WTC11 (cell line): ENCODE data around the gene MAPK14. TPM values are rescaled to one million over a fixed set of nuclear protein-coding genes. Genes with fewer than 3 reads are reported as not detected.
"Not testable (repeated sequence)": the region's sequence is repeated elsewhere in the genome, so short reads cannot be mapped to it uniquely, and the experiment has no call there.

Source experiments
- ATAC-seq: fragments of 200-7000 bp; cut with Tn5 transposase; 2 replicates; pipeline ENCODE4 v1.10.0; 2021; ENCODE audit warnings: mild to moderate bottlenecking, moderate library complexity
- CTCF ChIA-PET: fragments of 300-600 bp; sonication (Branson Sonifier 250); formaldehyde crosslinking; loops from one replicate; lab custom pipeline; 2021; ENCODE audit warnings: antibody characterized with exemption; lab: Charles Lee
- POLR2A ChIA-PET: fragments of 350-600 bp; sonication (Branson Sonifier 250); formaldehyde crosslinking; loops from one replicate; lab custom pipeline; 2021; ENCODE audit warnings: antibody characterized with exemption; lab: Charles Lee
- DNase-seq: peaks from one replicate; pipeline ENCODE4 v3.0.0; 2021; ENCODE audit warnings: low spot score
- H3K27ac Mint-ChIP-seq: 2 replicates; pipeline ENCODE4 v1.8.0; 2021; ENCODE audit warnings: mixed read lengths
- H3K27me3 Mint-ChIP-seq: 2 replicates; pipeline ENCODE4 v1.8.0; 2021; ENCODE audit warnings: low read depth, mild to moderate bottlenecking, moderate library complexity, mixed read lengths
- H3K36me3 Mint-ChIP-seq: 2 replicates; pipeline ENCODE4 v1.8.0; 2021; ENCODE audit warnings: mixed read lengths
- H3K4me1 Mint-ChIP-seq: 2 replicates; pipeline ENCODE4 v1.8.0; 2022; ENCODE audit warnings: mixed read lengths
- H3K4me3 Mint-ChIP-seq: 2 replicates; pipeline ENCODE4 v1.8.0; 2021; ENCODE audit warnings: mild to moderate bottlenecking, moderate library complexity, mixed read lengths
- H3K9me3 Mint-ChIP-seq: 2 replicates; pipeline ENCODE4 v1.8.0; 2021; ENCODE audit warnings: mixed read lengths
- CBFB ChIP-seq: sonication (generic); formaldehyde crosslinking; IDR thresholded peaks from 2 replicates; pipeline ENCODE4 v1.8.1; 2022; ENCODE audit warnings: mild to moderate bottlenecking, low read depth, missing genetic modification reagents
- CREM ChIP-seq: sonication (generic); formaldehyde crosslinking; IDR thresholded peaks from 2 replicates; pipeline ENCODE4 v1.8.1; 2022; ENCODE audit warnings: mild to moderate bottlenecking, missing genetic modification reagents, moderate library complexity
- ESRRA ChIP-seq: sonication (generic); formaldehyde crosslinking; IDR thresholded peaks from 2 replicates; pipeline ENCODE4 v1.8.1; 2022; ENCODE audit warnings: mild to moderate bottlenecking, missing genetic modification reagents, borderline replicate concordance
- FOXK1 ChIP-seq: sonication (generic); formaldehyde crosslinking; IDR thresholded peaks from 2 replicates; pipeline ENCODE4 v1.8.0; 2022; ENCODE audit warnings: mild to moderate bottlenecking, moderate library complexity, missing genetic modification reagents
- GABPB1 ChIP-seq: sonication (generic); formaldehyde crosslinking; IDR thresholded peaks from 2 replicates; pipeline ENCODE4 v1.8.1; 2023; ENCODE audit warnings: mild to moderate bottlenecking, missing genetic modification reagents
- GTF2I ChIP-seq: fragments of 250-450 bp; sonication (Bioruptor Pico); conservative IDR thresholded peaks from 2 replicates; pipeline ENCODE4 v1.4.0; 2021; ENCODE audit warnings: mild to moderate bottlenecking
- RELA ChIP-seq: sonication (generic); formaldehyde crosslinking; IDR thresholded peaks from 2 replicates; pipeline ENCODE4 v1.8.1; 2022; ENCODE audit warnings: missing genetic modification reagents, mild to moderate bottlenecking, borderline replicate concordance
- SP1 ChIP-seq: sonication (generic); formaldehyde crosslinking; conservative IDR thresholded peaks from 2 replicates; pipeline ENCODE4 v1.8.1; 2022; ENCODE audit warnings: missing genetic modification reagents
- ZNF219 ChIP-seq: sonication (generic); formaldehyde crosslinking; IDR thresholded peaks from 2 replicates; pipeline ENCODE4 v1.8.0; 2023; ENCODE audit warnings: missing genetic modification reagents, mild to moderate bottlenecking, borderline replicate concordance
- ZNF317 ChIP-seq: sonication (generic); formaldehyde crosslinking; IDR thresholded peaks from 2 replicates; pipeline ENCODE4 v1.8.1; 2023; ENCODE audit warnings: low read depth, mild to moderate bottlenecking, moderate library complexity, missing genetic modification reagents, borderline replicate concordance
- ZNF671 ChIP-seq: fragments of 250-450 bp; sonication (Bioruptor Pico); IDR thresholded peaks from 2 replicates; pipeline ENCODE4 v1.8.0; 2021; ENCODE audit warnings: mild to moderate bottlenecking
- total RNA-seq: library from RNA; stranded (reverse); gene quantifications from 3 replicates; pipeline ENCODE4 v1.2.3, GENCODE V29; 2021
- TF ChIP-seq, protein P1 (sequence below): sonication (generic); formaldehyde crosslinking; IDR thresholded peaks from 2 replicates; pipeline ENCODE4 v1.8.1; 2023; ENCODE audit warnings: mild to moderate bottlenecking, moderate library complexity, missing genetic modification reagents
- TF ChIP-seq, protein P2 (sequence below): sonication (generic); formaldehyde crosslinking; IDR thresholded peaks from 2 replicates; pipeline ENCODE4 v1.8.0; 2022; ENCODE audit warnings: mild to moderate bottlenecking, missing genetic modification reagents
- TF ChIP-seq, protein P3 (sequence below): fragments of 250-450 bp; sonication (Bioruptor Pico); IDR thresholded peaks from 2 replicates; pipeline ENCODE4 v1.9.0; 2021; ENCODE audit warnings: mild to moderate bottlenecking, borderline replicate concordance
- TF ChIP-seq, protein P4 (sequence below): fragments of 250-450 bp; sonication (Bioruptor Pico); IDR thresholded peaks from 2 replicates; pipeline ENCODE4 v1.8.0; 2021; ENCODE audit warnings: mild to moderate bottlenecking
- TF ChIP-seq, protein P5 (sequence below): fragments of 250-450 bp; sonication (Bioruptor Pico); IDR thresholded peaks from 2 replicates; pipeline ENCODE4 v2.1.2; 2022; ENCODE audit warnings: mild to moderate bottlenecking, moderate library complexity
- TF ChIP-seq, protein P6 (sequence below): sonication (generic); formaldehyde crosslinking; IDR thresholded peaks from 2 replicates; pipeline ENCODE4 v1.8.1; 2022; ENCODE audit warnings: low read depth, missing genetic modification reagents, borderline replicate concordance
- TF ChIP-seq, protein P7 (sequence below): sonication (generic); formaldehyde crosslinking; IDR thresholded peaks from 2 replicates; pipeline ENCODE4 v1.8.0; 2022; ENCODE audit warnings: mild to moderate bottlenecking, missing genetic modification reagents
- TF ChIP-seq, protein P8 (sequence below): sonication (generic); formaldehyde crosslinking; IDR thresholded peaks from 2 replicates; pipeline ENCODE4 v1.8.1; 2022; ENCODE audit warnings: mild to moderate bottlenecking, moderate library complexity, missing genetic modification reagents

Gene MAPK14
- total RNA-seq, 1 experiment from 2014 or later = 34.0 TPM

DNA sequence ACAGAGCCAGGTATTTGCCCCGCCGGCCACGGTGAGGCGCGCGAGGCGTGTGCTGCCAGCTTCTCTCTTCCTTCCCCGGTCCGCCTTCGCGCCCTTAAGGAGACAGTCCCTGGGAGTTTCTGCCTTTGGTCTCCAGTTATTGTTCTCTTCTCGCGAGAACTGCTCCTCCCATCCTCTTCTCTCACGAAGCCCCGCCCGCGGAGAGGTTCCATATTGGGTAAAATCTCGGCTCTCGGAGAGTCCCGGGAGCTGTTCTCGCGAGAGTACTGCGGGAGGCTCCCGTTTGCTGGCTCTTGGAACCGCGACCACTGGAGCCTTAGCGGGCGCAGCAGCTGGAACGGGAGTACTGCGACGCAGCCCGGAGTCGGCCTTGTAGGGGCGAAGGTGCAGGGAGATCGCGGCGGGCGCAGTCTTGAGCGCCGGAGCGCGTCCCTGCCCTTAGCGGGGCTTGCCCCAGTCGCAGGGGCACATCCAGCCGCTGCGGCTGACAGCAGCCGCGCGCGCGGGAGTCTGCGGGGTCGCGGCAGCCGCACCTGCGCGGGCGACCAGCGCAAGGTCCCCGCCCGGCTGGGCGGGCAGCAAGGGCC, at the start of gene MAPK14 (continued):
- TF ChIP-seq ESRRA (CRISPR knock-in tag) = peak; percentile 61; the same call in 1 of the 2 replicates
- no peak for TF ChIP-seq ZNF671 (CRISPR knock-in tag)
- TF ChIP-seq, protein P1, sequence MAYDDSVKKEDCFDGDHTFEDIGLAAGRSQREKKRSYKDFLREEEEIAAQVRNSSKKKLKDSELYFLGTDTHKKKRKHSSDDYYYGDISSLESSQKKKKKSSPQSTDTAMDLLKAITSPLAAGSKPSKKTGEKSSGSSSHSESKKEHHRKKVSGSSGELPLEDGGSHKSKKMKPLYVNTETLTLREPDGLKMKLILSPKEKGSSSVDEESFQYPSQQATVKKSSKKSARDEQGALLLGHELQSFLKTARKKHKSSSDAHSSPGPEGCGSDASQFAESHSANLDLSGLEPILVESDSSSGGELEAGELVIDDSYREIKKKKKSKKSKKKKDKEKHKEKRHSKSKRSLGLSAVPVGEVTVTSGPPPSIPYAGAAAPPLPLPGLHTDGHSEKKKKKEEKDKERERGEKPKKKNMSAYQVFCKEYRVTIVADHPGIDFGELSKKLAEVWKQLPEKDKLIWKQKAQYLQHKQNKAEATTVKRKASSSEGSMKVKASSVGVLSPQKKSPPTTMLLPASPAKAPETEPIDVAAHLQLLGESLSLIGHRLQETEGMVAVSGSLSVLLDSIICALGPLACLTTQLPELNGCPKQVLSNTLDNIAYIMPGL (CRISPR knock-in tag) = peak; percentile 83
- TF ChIP-seq, protein P2, sequence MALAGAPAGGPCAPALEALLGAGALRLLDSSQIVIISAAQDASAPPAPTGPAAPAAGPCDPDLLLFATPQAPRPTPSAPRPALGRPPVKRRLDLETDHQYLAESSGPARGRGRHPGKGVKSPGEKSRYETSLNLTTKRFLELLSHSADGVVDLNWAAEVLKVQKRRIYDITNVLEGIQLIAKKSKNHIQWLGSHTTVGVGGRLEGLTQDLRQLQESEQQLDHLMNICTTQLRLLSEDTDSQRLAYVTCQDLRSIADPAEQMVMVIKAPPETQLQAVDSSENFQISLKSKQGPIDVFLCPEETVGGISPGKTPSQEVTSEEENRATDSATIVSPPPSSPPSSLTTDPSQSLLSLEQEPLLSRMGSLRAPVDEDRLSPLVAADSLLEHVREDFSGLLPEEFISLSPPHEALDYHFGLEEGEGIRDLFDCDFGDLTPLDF (CRISPR knock-in tag) = no peak
- TF ChIP-seq SP1 (CRISPR knock-in tag) = peak; percentile 64
- peak; percentile 58 for TF ChIP-seq FOXK1 (CRISPR knock-in tag)
- TF ChIP-seq GTF2I (CRISPR knock-in tag) = no peak
- no peak for TF ChIP-seq CBFB
- TF ChIP-seq GABPB1 = peak; percentile 32

DNA sequence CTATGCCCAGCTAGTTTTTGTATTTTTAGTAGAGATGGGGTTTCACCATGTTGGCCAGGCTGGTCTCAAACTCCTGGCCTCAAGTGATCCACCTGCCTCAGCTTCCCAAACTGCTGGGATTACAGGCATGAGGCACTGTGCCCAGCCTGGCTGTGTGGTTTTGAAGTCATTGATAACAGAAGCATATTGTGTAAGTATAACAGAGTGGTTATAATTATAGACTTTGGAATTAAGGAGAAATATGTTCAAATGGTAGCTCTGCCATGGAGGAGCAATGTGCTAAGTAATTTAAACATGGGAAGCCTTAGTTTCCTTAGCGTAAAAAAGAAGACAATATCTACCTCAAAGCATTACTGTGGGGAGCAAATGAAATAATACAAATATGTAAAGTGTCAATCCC, 47.5 kb upstream of the MAPK14 start:
- POLR2A ChIA-PET, H3K36me3 Mint-ChIP-seq, H3K27me3 Mint-ChIP-seq, H3K4me1 Mint-ChIP-seq, DNase-seq, H3K27ac Mint-ChIP-seq, H3K9me3 Mint-ChIP-seq, H3K4me3 Mint-ChIP-seq, ATAC-seq: not testable (repeated sequence)
- CTCF ChIA-PET = interaction anchor here (0.6 to 2.2 kb wide), 3 partner anchors 48 to 361 kb away, joined by 3 to 6 read pairs (median 5); partner anchors contain the start of gene MAPK14

DNA sequence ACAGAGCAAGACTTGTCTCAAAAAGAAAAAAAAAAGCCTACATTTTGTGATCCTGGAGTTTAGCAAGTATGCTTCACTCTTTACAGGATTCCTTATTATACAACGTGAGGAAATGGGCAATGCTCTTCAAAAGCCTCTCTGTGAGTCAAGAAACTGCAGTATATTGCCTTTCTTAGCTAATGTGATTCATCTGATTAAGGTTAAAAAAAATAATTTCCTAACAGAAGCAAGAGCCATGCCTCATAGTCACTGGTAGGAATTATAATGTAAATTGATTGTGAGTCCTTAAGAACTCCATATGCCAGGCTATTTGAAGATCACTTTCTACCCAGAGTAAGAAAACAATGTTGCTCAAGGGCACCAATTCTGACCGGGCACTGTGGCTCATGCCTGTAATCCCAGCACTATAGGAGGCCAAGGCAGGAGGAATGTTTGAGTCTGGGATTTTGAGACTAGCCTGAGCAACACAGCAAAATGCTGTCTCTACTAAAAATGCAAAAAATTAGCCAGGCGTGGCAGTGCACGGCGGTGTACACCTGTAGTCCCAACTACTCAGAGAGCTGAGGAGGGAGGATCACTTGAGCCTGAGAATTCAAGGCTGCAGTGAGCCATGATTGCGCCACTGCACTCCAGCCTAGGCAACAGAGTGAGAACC, 46.5 kb upstream of the MAPK14 start:
- no peaks in the 10 kb centered on the region for H3K9me3 Mint-ChIP-seq
- POLR2A ChIA-PET = no interaction called here
- no peak for ATAC-seq
- DNase-seq = no peak
- H3K36me3 Mint-ChIP-seq = no peaks in the 10 kb centered on the region
- peaks cover 10% of the 10 kb centered on the region for H3K4me1 Mint-ChIP-seq
- H3K4me3 Mint-ChIP-seq = no peak overlapping the region
- H3K27ac Mint-ChIP-seq = no peak overlapping the region
- CTCF ChIA-PET = interaction anchor here (0.6 kb wide), 1 partner anchor 459 kb away, joined by 4 read pairs; no protein-coding TSS in a partner anchor
- H3K27me3 Mint-ChIP-seq = no peaks in the 10 kb centered on the region; the same call in 1 of the 2 replicates
- TF ChIP-seq, protein P3, sequence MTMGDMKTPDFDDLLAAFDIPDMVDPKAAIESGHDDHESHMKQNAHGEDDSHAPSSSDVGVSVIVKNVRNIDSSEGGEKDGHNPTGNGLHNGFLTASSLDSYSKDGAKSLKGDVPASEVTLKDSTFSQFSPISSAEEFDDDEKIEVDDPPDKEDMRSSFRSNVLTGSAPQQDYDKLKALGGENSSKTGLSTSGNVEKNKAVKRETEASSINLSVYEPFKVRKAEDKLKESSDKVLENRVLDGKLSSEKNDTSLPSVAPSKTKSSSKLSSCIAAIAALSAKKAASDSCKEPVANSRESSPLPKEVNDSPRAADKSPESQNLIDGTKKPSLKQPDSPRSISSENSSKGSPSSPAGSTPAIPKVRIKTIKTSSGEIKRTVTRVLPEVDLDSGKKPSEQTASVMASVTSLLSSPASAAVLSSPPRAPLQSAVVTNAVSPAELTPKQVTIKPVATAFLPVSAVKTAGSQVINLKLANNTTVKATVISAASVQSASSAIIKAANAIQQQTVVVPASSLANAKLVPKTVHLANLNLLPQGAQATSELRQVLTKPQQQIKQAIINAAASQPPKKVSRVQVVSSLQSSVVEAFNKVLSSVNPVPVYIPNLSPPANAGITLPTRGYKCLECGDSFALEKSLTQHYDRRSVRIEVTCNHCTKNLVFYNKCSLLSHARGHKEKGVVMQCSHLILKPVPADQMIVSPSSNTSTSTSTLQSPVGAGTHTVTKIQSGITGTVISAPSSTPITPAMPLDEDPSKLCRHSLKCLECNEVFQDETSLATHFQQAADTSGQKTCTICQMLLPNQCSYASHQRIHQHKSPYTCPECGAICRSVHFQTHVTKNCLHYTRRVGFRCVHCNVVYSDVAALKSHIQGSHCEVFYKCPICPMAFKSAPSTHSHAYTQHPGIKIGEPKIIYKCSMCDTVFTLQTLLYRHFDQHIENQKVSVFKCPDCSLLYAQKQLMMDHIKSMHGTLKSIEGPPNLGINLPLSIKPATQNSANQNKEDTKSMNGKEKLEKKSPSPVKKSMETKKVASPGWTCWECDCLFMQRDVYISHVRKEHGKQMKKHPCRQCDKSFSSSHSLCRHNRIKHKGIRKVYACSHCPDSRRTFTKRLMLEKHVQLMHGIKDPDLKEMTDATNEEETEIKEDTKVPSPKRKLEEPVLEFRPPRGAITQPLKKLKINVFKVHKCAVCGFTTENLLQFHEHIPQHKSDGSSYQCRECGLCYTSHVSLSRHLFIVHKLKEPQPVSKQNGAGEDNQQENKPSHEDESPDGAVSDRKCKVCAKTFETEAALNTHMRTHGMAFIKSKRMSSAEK (CRISPR knock-in tag) = no peak
- TF ChIP-seq, protein P4, sequence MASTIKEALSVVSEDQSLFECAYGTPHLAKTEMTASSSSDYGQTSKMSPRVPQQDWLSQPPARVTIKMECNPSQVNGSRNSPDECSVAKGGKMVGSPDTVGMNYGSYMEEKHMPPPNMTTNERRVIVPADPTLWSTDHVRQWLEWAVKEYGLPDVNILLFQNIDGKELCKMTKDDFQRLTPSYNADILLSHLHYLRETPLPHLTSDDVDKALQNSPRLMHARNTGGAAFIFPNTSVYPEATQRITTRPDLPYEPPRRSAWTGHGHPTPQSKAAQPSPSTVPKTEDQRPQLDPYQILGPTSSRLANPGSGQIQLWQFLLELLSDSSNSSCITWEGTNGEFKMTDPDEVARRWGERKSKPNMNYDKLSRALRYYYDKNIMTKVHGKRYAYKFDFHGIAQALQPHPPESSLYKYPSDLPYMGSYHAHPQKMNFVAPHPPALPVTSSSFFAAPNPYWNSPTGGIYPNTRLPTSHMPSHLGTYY (CRISPR knock-in tag) = no peak
- TF ChIP-seq, protein P5, sequence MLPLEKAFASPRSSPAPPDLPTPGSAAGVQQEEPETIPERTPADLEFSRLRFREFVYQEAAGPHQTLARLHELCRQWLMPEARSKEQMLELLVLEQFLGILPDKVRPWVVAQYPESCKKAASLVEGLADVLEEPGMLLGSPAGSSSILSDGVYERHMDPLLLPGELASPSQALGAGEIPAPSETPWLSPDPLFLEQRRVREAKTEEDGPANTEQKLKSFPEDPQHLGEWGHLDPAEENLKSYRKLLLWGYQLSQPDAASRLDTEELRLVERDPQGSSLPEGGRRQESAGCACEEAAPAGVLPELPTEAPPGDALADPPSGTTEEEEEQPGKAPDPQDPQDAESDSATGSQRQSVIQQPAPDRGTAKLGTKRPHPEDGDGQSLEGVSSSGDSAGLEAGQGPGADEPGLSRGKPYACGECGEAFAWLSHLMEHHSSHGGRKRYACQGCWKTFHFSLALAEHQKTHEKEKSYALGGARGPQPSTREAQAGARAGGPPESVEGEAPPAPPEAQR (CRISPR knock-in tag) = no peak
- TF ChIP-seq ZNF317 (CRISPR knock-in tag) (no peak), CREM (CRISPR knock-in tag) (no peak), ZNF219 (CRISPR knock-in tag) (no peak), RELA (CRISPR knock-in tag) (no peak)
- TF ChIP-seq, protein P6, sequence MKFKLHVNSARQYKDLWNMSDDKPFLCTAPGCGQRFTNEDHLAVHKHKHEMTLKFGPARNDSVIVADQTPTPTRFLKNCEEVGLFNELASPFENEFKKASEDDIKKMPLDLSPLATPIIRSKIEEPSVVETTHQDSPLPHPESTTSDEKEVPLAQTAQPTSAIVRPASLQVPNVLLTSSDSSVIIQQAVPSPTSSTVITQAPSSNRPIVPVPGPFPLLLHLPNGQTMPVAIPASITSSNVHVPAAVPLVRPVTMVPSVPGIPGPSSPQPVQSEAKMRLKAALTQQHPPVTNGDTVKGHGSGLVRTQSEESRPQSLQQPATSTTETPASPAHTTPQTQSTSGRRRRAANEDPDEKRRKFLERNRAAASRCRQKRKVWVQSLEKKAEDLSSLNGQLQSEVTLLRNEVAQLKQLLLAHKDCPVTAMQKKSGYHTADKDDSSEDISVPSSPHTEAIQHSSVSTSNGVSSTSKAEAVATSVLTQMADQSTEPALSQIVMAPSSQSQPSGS (CRISPR knock-in tag) = no peak
- TF ChIP-seq, protein P7, sequence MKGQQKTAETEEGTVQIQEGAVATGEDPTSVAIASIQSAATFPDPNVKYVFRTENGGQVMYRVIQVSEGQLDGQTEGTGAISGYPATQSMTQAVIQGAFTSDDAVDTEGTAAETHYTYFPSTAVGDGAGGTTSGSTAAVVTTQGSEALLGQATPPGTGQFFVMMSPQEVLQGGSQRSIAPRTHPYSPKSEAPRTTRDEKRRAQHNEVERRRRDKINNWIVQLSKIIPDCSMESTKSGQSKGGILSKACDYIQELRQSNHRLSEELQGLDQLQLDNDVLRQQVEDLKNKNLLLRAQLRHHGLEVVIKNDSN = no peak
- TF ChIP-seq, protein P8, sequence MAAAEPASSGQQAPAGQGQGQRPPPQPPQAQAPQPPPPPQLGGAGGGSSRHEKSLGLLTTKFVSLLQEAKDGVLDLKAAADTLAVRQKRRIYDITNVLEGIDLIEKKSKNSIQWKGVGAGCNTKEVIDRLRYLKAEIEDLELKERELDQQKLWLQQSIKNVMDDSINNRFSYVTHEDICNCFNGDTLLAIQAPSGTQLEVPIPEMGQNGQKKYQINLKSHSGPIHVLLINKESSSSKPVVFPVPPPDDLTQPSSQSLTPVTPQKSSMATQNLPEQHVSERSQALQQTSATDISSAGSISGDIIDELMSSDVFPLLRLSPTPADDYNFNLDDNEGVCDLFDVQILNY (CRISPR knock-in tag) = no peak
